Activated CD8-positive, alpha-beta memory T cell treated with anti-CD3 and anti-CD28 coated beads, Interleukin-2, amount 50 U/mL, for 4 hours (primary cell): Measurements from ENCODE around the gene AFAP1L1.

Experiments
- DNase-seq: peaks from one replicate; pipeline ENCODE4 v3.0.0-alpha.2; 2020

The AFAP1L1 gene

GRCh38 chr5:149288436-149288835 lies 16.8 kb downstream of the AFAP1L1 start:
- no peak for DNase-seq

DNA sequence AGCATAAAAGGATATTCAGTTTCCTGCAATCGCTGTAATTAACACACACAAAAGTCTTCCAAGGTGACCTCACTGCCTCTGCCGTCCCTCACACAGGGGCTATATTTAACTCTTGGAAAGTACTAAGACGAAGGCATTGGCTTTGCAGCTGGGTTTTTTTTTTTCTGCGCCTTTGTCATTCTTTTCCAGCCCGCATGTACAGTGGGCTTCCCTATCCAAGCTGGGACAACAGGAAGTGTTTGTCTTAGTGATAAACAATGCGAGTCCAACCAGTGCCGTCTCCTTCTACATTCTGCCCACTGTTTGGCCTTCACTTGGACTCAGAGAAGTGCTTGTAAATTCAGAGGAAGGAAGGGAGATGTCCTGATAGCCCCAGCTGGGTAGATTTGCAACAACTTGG lies 17.6 kb downstream of the AFAP1L1 start:
- no peak for DNase-seq

GRCh38 chr5:149294872-149295829 lies 23.5 kb downstream of the AFAP1L1 start:
- no peak for DNase-seq

- no peak for DNase-seq
Measured at GRCh38 chr5:149297340-149298025, 25.8 kb downstream of the AFAP1L1 start.

DNA sequence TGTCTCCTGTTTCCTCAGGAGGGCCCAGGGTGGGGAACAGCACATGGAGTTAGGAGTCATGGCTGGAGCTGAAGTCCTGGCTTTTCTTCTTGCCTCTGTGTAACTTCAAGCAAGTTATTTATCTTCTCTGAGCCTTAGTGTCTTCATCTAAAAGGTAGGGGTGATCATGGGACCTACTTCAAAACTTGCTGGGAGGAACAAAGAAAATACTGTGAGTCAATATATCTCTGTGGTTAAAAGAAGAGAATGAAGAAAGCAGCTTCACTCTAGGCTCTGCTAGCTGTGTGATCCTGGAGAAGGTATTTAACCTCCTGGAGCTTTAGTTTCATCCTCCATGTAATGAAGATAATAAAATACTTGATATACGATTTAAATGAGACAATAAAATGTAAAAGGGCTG lies 26.5 kb downstream of the AFAP1L1 start:
- no peak for DNase-seq

GRCh38 chr5:149298842-149299404 lies 27.3 kb downstream of the AFAP1L1 start:
- DNase-seq = no peak

GRCh38 chr5:149299451-149300054 lies 27.9 kb downstream of the AFAP1L1 start:
- no peak for DNase-seq

- DNase-seq = no peak
Measured at GRCh38 chr5:149300441-149300840, 28.8 kb downstream of the AFAP1L1 start.

GRCh38 chr5:149301049-149301743 lies 29.5 kb downstream of the AFAP1L1 start:
- DNase-seq = no peak

DNA sequence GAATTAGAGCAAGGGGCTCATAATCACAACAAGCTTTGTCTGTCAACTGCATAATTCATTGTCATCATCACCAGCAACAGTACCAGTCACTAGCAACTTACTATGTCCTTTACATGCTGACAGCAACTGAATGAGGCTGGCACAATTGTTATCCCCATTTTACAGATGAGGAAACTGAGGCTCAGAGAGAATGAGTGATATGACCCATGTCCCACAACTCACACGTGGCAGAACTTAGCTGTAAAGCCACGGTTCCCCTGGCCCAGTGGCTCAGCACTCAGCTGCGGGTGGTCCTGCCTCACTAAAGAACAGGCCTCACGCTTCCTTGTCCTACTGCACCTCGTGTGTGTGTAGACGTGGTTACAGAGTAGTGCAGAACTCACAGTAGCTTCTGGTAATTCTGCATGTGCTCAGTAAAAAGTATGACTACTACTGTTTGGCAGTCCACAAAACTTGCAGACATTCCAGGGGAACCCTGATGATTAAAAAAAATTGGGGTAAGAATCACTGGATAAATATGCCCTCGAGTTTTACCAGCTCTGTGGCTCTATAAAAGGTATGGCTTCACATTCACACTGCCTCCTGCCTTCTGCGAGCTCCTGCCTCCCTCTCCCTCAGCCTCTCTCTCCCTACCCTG lies 30.2 kb downstream of the AFAP1L1 start:
- no peak for DNase-seq

- DNase-seq = no peak
Measured at GRCh38 chr5:149302641-149303040, 31.0 kb downstream of the AFAP1L1 start.

GRCh38 chr5:149303210-149303609 lies 31.6 kb downstream of the AFAP1L1 start:
- no peak for DNase-seq

- no peak for DNase-seq
Measured at GRCh38 chr5:149304195-149305078, 32.8 kb downstream of the AFAP1L1 start.

DNA sequence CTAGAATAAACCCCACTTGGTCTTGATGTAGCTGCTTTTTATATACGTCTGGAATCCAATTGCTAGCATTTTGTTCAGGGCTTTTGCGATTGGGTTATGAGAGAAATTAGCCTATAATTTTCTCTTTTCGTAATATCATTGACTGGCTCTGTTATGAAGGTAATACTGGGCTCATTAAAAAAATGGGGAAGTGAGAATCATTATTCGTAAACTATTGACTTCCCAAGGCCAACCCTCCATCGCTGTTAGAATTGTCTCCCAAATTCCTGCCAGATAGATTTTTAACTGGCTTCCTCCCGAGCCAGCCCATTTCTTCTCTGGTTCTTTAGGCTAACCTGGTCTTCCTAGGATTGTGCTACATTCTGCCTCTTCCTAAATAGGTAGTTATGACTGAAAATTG lies 37.7 kb downstream of the AFAP1L1 start:
- DNase-seq = no peak

DNA sequence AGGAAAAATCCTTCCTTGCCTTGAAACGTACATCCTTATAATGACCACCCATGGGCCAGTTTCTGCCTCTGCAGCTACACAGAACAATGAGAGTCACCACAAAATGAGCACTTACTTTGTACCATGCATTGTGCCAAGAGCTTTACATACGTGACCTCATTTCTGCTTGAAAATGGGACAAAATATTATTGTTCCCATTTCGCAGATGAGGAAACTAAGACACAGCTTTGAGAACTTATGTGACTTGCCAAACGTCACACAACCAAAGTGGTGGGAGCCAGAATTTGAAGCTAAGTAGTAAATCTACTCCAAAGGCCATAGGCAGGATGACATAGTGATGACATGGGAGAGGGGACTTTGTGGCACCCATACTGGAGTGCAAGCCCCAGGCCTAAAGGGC lies 38.8 kb downstream of the AFAP1L1 start:
- no peak for DNase-seq

- DNase-seq = no peak
Measured at GRCh38 chr5:149310947-149311658, 39.4 kb downstream of the AFAP1L1 start.

DNA sequence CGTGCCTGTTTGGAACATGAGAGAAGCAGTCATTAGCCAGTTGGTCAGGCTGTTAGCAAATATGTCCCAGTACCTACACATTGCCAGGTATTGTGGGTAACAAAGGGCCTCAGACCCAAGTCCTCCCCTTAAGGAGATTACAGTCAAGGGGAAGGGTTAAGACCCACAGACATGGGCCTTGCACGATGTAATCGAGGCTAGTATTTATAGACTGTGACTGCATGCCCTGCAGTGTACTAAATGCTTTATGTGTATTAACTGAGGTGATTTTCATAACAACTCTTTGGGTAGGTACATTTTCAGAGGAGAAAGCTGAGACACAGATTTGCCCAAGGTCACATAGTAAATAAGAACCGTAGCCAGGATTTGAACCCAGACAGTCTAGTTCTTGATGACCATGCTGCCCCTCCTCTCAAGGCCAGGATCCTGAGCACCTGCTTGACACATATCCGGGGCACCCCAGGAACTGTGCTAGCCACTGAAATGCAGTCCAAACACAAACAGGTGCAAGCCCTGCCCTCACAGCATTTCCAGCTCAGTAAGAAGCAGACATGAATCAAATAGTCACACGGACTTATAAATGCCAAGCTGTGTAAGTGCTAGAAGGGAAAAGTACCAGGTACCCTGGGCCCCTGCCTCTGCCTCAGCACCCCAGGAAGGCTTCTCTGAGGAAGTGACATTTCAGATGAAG lies 41.6 kb downstream of the AFAP1L1 start:
- no peak for DNase-seq

DNA sequence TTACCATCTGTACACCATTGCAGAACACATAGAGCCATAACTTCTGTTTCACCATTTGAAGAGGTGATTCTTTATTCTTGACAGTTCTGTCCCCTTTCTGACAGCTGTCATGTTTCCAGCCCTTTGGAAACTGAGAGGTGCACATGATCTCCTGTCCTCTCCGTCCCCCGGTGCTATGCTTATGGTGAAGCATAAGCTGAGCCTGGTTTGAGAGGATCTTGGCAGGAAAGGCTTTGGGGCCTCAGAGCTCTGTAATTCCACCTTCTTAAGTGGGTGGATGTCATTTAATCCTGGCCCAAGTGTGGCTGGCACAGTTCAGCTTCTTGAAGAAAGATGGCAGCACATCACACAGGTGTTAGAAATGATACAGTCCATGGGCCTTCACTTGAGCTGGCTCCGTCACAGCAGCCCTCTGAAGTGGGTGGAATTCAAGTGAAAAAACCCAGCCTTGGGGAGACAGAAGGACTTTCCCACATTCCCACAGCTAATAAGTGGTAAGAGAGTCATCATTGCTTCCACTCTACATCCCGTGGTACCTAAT lies 43.0 kb downstream of the AFAP1L1 start:
- DNase-seq = no peak

DNA sequence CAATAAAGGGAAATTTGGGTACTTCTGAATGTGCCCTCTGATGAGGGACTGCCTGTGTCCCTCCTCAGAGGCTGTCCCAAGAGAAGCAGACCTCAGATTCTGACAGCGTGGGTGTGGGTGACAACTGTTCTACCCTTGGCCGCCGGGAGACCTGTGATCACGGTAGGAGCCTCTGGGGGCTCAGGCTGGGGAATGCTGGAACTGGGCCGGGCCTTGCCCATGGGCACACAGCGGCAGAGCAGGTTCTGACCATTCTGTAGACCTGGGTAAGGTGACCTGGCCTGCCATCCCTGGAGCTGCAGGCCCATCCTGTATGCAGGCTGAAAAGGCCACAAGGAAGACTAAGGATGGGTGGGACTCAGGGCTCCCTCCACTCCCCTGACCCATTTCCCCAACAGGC lies 44.1 kb downstream of the AFAP1L1 start:
- DNase-seq = no peak
